GM12801 (cell line): ENCODE data around the gene F7.

Experiments used
- CTCF ChIP-seq: IDR thresholded peaks from one replicate; pipeline ENCODE4 v1.5.1; 2011; ENCODE audit warnings: control low read depth; ENCODE audit not compliant: insufficient read length; ENCODE audit errors: extremely low read depth

F7 gene

GRCh38 chr13:113117335-113117872, 11.8 kb downstream of the F7 start:
- no peak for TF ChIP-seq CTCF

- no peak for TF ChIP-seq CTCF
Observed at GRCh38 chr13:113117911-113118260, 12.3 kb downstream of the F7 start.

GRCh38 chr13:113118261-113119021, 12.8 kb downstream of the F7 start:
- TF ChIP-seq CTCF, result no peak

- TF ChIP-seq CTCF, result no peak
Observed at GRCh38 chr13:113119166-113119821, 13.7 kb downstream of the F7 start.

GRCh38 chr13:113119822-113120189, 14.2 kb downstream of the F7 start:
- no peak for TF ChIP-seq CTCF

- no peak for TF ChIP-seq CTCF
Observed at GRCh38 chr13:113120300-113121182, 14.9 kb downstream of the F7 start.

- no peak for TF ChIP-seq CTCF
Observed at GRCh38 chr13:113121183-113121927, 15.8 kb downstream of the F7 start.
